HUES6 (cell line): Measurements from ENCODE around the gene MPP2.
"Not testable (repeated sequence)": the region's sequence is repeated elsewhere in the genome, so short reads cannot be mapped to it uniquely, and the experiment has no call there.

Experiments
- H3K27ac ChIP-seq: 2 replicates; pipeline ENCODE4 v1.7.0; 2013; ENCODE audit warnings: low read depth, mild to moderate bottlenecking, low read length, inconsistent platforms
- H3K27me3 ChIP-seq: 2 replicates; pipeline ENCODE4 v1.6.1; 2013; ENCODE audit warnings: low read length; ENCODE audit not compliant: control insufficient read depth, insufficient read depth
- H3K36me3 ChIP-seq: 2 replicates; pipeline ENCODE4 v1.6.1; 2013; ENCODE audit warnings: low read length; ENCODE audit not compliant: control insufficient read depth, insufficient read depth
- H3K4me1 ChIP-seq: 2 replicates; pipeline ENCODE4 v1.6.1; 2013; ENCODE audit warnings: low read length; ENCODE audit not compliant: control insufficient read depth, insufficient read depth
- H3K4me3 ChIP-seq: 2 replicates; pipeline ENCODE4 v1.5.1; 2013; ENCODE audit warnings: low read depth, low read length
- H3K9ac ChIP-seq: one replicate; pipeline ENCODE4 v1.6.1; 2013; ENCODE audit warnings: mild to moderate bottlenecking, low read length
- H3K9me3 ChIP-seq: 2 replicates; pipeline ENCODE4 v1.6.1; 2013; ENCODE audit warnings: low read depth, low read length; ENCODE audit not compliant: control insufficient read depth, insufficient read depth

The MPP2 gene

DNA sequence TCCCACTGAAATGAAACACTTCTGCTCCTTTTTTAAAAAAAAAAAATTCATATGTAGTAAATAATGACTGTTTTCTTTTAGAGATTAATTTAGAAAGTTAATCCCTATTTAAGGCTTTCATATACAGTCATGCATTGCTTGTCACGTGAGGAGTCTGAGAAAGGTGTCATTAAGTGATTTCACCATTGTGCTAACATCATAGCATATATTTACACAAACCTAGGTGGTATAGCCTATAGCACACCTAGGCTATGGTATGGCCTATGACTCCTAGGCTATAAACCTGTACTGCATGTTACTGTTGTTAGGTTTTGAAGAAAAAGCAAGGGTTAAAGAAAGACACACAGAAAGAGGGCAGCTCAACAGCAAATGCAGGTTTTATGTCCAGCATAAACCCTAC lies 21.3 kb upstream of the MPP2 start:
- Histone ChIP-seq H3K27me3 (peaks cover 36% of the 10 kb centered on the region), H3K4me3 (no peak overlapping the region)

GRCh38 chr17:43927929-43928328 lies 20.6 kb upstream of the MPP2 start:
- not testable (repeated sequence) for H3K9me3 ChIP-seq, H3K27ac ChIP-seq, H3K36me3 ChIP-seq, H3K4me1 ChIP-seq, H3K9ac ChIP-seq
- peaks cover 42% of the 10 kb centered on the region for H3K27me3 ChIP-seq
- H3K4me3 ChIP-seq: peak overlapping the region; percentile 50; the same call in 1 of the 2 replicates

More for the DNA sequence above, 21.3 kb upstream of the MPP2 start:
- Histone ChIP-seq H3K4me1 (peaks cover 7% of the 10 kb centered on the region), H3K9ac (no peak overlapping the region), H3K36me3 (no peaks in the 10 kb centered on the region), H3K9me3 (no peaks in the 10 kb centered on the region), H3K27ac (no peak overlapping the region)

DNA sequence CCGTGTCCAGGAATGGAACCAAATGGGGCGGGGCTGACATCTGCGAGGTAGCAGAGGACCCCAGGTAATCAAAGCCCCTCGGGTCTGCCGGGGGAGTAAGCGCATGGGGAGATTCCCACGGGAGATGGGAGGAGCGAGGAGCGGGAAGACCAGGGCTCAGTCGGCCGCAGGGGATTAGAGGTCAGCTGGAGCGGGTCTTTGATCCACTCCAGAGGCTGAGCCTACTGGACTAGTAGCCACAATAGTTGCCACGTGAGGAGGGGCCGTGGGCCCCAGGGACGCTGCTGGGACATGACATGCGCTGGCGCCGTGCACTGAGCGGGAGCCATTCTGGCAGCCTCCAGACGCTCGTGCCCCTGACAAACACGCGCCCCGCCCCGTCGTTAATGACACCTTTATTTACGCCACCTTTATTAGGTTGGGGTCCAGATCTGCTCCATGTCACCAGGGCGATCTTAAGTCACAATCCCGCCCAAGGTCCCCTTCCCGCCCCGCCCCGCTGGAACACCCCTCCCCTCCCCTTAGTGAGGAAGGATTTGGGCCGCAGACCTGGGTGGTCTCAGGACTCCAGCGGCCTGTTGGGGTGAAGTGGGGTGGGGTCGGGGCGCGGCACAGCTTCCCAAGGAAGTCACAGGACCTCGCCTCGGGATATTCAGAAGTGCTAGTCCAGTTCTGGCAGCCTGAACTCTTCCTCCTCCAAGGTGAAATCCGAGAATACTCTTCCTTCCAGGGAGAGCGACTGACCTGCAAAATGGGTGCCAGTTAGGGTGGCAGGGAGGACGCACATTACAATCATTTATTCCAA lies 19.9 kb upstream of the MPP2 start:
- H3K9me3 ChIP-seq: no peaks in the 10 kb centered on the region
- no peak overlapping the region for H3K27ac ChIP-seq
- no peaks in the 10 kb centered on the region for H3K36me3 ChIP-seq
- H3K4me1 ChIP-seq: peaks cover 7% of the 10 kb centered on the region
- no peak overlapping the region for H3K9ac ChIP-seq
- H3K4me3 ChIP-seq: peak overlapping the region; percentile 50
- peaks cover 44% of the 10 kb centered on the region for H3K27me3 ChIP-seq

DNA sequence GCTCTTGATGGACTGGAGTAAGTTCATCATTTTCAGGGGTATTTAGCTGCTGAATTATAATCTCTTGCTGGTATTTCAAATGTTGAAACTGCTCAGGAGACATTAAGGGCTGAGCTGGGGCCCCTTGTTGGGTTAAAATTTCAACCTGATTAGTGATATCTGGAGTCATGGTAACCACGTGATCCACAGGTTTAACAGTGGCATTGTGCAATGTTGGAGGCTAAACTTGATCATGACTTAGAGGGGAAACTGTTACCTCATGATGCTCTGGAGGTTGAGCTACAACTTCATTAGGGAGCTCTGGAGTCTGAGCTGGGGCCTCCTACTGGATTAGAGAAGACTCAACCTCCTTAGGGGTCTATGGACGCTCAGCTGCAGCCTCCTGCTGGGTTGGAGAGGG lies 17.2 kb upstream of the MPP2 start:
- Histone ChIP-seq H3K27ac (no peak overlapping the region), H3K27me3 (peaks cover 44% of the 10 kb centered on the region), H3K9ac (no peak overlapping the region), H3K9me3 (no peaks in the 10 kb centered on the region), H3K36me3 (no peaks in the 10 kb centered on the region), H3K4me1 (peaks cover 7% of the 10 kb centered on the region), H3K4me3 (no peak overlapping the region)

DNA sequence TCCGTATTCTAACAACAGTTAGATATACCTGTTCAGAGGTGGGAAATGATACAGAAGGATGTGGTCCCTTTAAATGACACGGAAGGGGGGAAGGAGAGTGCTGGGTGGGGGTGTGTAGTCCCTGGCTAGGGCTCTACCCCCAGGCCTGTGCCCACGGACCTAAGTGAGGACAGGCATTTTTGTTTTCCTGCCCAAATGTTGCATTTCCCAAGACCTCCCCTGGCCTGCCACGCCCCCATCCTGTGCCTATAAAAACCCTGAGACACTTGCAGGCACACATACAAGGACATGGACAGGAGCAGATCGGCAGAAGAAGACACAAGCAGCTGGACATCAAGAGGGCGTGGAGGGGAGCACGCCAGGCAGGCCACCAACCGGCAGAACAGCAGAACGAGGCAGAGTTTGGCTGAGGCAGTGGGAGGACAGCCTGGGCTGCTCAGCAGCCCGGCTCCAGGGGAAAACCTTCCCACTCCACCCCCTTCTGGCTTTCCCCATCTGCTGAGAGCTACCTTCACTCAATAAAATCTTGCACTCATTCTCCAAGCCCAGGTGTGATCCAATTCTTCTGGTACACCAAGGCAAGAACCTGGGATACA lies 13.3 kb upstream of the MPP2 start:
- H3K4me3 ChIP-seq: no peak overlapping the region
- H3K27me3 ChIP-seq: peaks cover 26% of the 10 kb centered on the region; the same call in 1 of the 2 replicates
- no peaks in the 10 kb centered on the region for H3K9me3 ChIP-seq
- no peak overlapping the region for H3K27ac ChIP-seq
- no peaks in the 10 kb centered on the region for H3K36me3 ChIP-seq
- no peak overlapping the region for H3K9ac ChIP-seq
- peaks cover 12% of the 10 kb centered on the region; the same call in 1 of the 2 replicates for H3K4me1 ChIP-seq

GRCh38 chr17:43918026-43918389 lies 10.7 kb upstream of the MPP2 start:
- no peak overlapping the region; the same call in 1 of the 2 replicates for H3K4me3 ChIP-seq
- peaks cover 12% of the 10 kb centered on the region; the same call in 1 of the 2 replicates for H3K4me1 ChIP-seq
- no peaks in the 10 kb centered on the region for H3K36me3 ChIP-seq
- H3K27ac ChIP-seq: no peak overlapping the region
- H3K27me3 ChIP-seq: peaks cover 14% of the 10 kb centered on the region; the same call in 1 of the 2 replicates
- H3K9me3 ChIP-seq: no peaks in the 10 kb centered on the region
- H3K9ac ChIP-seq: no peak overlapping the region

DNA sequence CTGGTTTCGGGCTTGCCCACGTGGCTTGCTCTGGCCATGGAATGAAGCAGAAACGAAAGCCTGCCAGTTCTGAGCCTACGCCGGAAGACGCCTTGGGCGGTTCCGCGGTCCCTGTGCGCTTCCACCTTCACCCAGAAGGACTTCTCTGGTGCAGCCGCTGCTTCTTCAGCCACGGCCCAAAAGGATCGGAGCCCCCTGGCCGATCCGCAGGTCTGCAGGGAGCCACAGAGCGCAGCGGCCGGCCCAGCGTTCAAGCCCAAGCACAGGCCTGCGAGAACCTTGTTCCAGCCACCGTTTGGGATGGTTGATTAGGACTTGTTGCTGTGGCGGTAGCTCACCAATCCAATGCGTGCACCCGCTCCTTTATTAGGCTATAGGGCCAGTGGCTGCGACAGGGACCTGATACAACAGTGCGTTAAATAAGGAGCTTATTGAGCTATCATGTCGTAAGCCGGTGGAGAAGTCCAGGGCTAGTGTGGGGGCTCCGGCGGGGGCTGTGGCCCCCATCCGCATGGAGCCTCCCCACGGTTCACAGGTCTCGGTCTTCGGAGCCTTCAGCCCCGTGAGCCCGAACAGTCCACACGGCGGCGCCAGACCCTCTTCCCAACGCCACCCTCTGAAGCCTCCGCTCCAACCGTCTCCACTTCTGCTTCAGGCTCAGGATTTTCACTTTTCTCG lies 10.2 kb upstream of the MPP2 start:
- no peaks in the 10 kb centered on the region for H3K36me3 ChIP-seq
- H3K4me1 ChIP-seq: peaks cover 12% of the 10 kb centered on the region; the same call in 1 of the 2 replicates
- no peak overlapping the region for H3K27ac ChIP-seq
- H3K9me3 ChIP-seq: no peaks in the 10 kb centered on the region
- H3K9ac ChIP-seq: no peak overlapping the region
- H3K27me3 ChIP-seq: peaks cover 12% of the 10 kb centered on the region; the same call in 1 of the 2 replicates
- H3K4me3 ChIP-seq: peak overlapping the region; percentile 49; the same call in 1 of the 2 replicates

DNA sequence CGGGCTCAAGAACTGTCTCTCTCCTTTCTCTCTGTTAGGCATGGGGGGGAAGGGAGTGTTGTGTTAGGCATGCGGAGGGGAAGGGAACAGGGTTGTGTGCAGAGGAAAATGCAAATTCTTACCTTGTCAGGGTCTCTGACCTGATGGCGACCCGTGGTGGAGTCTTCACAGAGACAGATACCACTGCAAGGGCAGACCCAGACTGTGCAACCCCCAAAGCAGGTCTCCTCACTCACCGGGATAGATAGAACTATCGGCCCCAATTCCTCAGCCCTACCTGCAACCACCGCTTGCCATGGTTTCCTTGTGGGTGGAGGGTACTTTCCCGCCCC lies 9.6 kb upstream of the MPP2 start:
- H3K4me1 ChIP-seq: peaks cover 12% of the 10 kb centered on the region; the same call in 1 of the 2 replicates
- no peak overlapping the region for H3K9ac ChIP-seq
- H3K36me3 ChIP-seq: no peaks in the 10 kb centered on the region
- H3K27ac ChIP-seq: no peak overlapping the region
- H3K9me3 ChIP-seq: no peaks in the 10 kb centered on the region
- peaks cover 12% of the 10 kb centered on the region; the same call in 1 of the 2 replicates for H3K27me3 ChIP-seq
- H3K4me3 ChIP-seq: peak overlapping the region; percentile 49; the same call in 1 of the 2 replicates

GRCh38 chr17:43916385-43916784 lies 9.0 kb upstream of the MPP2 start:
- H3K4me1 ChIP-seq: peaks cover 12% of the 10 kb centered on the region; the same call in 1 of the 2 replicates
- no peaks in the 10 kb centered on the region for H3K36me3 ChIP-seq
- H3K27ac ChIP-seq: no peak overlapping the region
- peaks cover 18% of the 10 kb centered on the region; the same call in 1 of the 2 replicates for H3K27me3 ChIP-seq
- H3K4me3 ChIP-seq: no peak overlapping the region
- H3K9me3 ChIP-seq: no peaks in the 10 kb centered on the region
- H3K9ac ChIP-seq: no peak overlapping the region

DNA sequence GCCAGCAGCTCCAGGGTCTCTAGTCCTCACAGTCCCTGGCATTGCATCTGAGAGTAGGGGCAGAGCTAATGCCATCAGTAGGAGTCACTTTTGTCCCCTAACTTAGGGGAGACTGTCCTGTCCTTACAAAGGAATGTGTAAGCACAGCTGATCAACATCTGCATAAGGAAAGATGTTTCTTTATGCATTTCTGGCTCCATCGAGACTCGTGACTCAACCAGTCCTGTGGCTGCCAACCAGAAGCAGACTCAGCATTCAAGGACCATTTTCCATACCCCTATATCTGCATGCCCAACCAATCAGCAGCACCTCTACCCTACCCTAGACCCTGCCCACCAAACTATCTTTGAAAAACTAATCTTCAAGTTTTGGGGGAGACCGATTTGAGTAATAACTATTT lies 8.2 kb upstream of the MPP2 start:
- no peak overlapping the region for H3K27ac ChIP-seq
- no peaks in the 10 kb centered on the region for H3K36me3 ChIP-seq
- no peak overlapping the region for H3K4me3 ChIP-seq
- no peaks in the 10 kb centered on the region for H3K9me3 ChIP-seq
- H3K27me3 ChIP-seq: peaks cover 18% of the 10 kb centered on the region; the same call in 1 of the 2 replicates
- H3K9ac ChIP-seq: no peak overlapping the region
- peaks cover 12% of the 10 kb centered on the region; the same call in 1 of the 2 replicates for H3K4me1 ChIP-seq

- H3K27ac ChIP-seq: no peak overlapping the region
- H3K36me3 ChIP-seq: no peaks in the 10 kb centered on the region
- no peaks in the 10 kb centered on the region for H3K9me3 ChIP-seq
- no peak overlapping the region for H3K9ac ChIP-seq
- peaks cover 12% of the 10 kb centered on the region; the same call in 1 of the 2 replicates for H3K4me1 ChIP-seq
- no peak overlapping the region for H3K4me3 ChIP-seq
- H3K27me3 ChIP-seq: peaks cover 23% of the 10 kb centered on the region
These were observed 7.1 kb upstream of the MPP2 start for GRCh38 chr17:43914451-43914850.
